Erythroblast (primary cell): Measurements from ENCODE around the gene ZNHIT2.

Experiments
- DNase-seq, 2 experiments: peaks; one replicate each; lab custom pipeline; 2025; lab: John Stamatoyannopoulos, UW
- GATA1 ChIP-seq: IDR thresholded peaks from 2 replicates; pipeline ENCODE4 v1.6.1; 2011; ENCODE audit warnings: low read depth, mild to moderate bottlenecking, control low read depth, low read length, moderate library complexity
- POLR2A ChIP-seq: IDR thresholded peaks from 2 replicates; pipeline ENCODE4 v1.6.1; 2011; ENCODE audit warnings: mild to moderate bottlenecking, low read length

Gene ZNHIT2

DNA sequence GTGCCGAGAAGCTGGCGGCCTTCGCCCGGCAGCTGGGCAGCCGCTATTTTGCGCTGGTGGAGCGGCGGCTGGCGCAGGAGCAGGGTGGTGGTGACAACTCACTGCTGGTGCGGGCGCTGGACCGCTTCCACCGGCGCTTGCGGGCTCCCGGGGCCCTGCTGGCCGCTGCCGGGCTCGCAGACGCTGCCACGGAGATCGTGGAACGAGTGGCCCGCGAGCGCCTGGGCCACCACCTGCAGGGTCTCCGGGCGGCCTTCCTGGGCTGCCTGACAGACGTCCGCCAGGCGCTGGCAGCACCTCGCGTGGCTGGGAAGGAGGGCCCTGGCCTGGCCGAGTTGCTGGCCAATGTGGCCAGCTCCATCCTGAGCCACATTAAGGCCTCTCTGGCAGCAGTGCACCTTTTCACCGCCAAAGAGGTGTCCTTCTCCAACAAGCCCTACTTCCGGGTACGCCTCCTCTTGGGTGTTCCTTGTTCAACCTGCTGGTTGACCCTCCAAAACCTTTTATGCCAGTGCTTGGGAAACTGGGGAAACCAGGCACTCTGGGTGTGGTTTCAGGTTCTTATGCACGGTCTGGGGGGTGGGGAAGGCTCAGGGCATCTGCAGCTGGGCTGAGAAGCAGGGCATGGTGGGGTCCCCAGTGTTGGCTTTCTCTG lies 8.9 kb downstream of the ZNHIT2 start:
- no peak for DNase-seq
- no peak for TF ChIP-seq POLR2A
- no peak for TF ChIP-seq GATA1

DNA sequence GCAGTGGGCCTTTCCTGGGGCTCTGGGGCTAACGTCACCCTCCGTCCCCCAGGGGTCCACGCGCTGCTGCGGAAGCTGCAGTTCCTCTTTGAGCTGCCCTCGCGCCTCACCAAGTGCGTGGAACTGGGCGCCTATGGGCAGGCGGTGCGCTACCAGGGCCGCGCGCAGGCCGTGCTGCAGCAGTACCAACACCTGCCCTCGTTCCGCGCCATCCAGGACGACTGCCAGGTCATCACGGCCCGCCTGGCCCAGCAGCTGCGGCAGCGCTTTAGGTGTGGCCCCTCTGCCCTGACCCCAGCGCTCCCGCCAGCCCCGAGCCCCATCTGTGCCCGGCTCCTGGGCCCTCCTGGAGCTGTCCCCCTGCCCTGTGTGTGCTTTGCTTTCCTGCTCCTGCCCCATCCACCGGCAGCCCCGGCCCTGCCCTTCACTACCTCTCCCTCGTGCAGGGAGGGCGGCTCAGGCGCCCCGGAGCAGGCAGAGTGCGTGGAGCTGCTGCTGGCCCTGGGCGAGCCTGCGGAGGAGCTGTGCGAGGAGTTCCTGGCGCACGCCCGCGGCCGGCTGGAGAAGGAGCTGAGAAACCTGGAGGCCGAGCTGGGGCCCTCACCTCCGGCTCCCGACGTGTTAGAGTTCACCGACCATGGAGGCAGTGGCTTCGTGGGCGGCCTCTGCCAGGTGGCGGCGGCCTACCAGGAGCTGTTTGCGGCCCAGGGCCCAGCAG lies 9.6 kb downstream of the ZNHIT2 start:
- no peak for TF ChIP-seq GATA1
- TF ChIP-seq POLR2A: no peak
- no peak for DNase-seq

- no peak for DNase-seq
- TF ChIP-seq GATA1 (no peak), POLR2A (no peak)
These were observed 10.4 kb downstream of the ZNHIT2 start for GRCh38 chr11:65107078-65107477.

- DNase-seq: no peak
- TF ChIP-seq GATA1: no peak
- no peak for TF ChIP-seq POLR2A
These were observed 12.9 kb downstream of the ZNHIT2 start for GRCh38 chr11:65104628-65105027.

DNA sequence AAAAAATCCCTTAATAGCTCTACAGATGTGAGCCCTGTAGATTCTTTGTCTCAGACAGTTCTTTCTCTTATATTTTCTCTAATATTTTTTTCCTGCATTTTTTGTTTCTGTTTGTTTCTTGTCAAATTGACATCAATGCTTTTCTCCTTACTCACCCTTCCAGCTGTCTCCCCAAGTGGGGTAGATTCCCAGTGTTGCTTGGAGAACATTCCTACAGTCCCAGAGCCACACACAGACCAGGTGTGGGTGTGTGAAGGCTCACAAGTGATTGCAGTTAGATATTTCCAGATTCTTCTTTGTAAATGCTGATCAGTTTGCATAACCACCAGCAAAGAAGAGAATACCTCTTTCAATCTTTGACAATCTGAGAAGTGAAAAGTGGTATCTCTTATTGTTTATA lies 14.0 kb downstream of the ZNHIT2 start:
- no peak for TF ChIP-seq GATA1
- TF ChIP-seq POLR2A: no peak
- DNase-seq: no peak

GRCh38 chr11:65102142-65103095 lies 15.1 kb downstream of the ZNHIT2 start:
- TF ChIP-seq POLR2A (no peak), GATA1 (no peak)
- DNase-seq: no peak

- no peak for DNase-seq
- TF ChIP-seq POLR2A (no peak), GATA1 (no peak)
These were observed 16.7 kb downstream of the ZNHIT2 start for GRCh38 chr11:65100674-65101350.

- no peak for TF ChIP-seq POLR2A
- TF ChIP-seq GATA1: no peak
- DNase-seq: no peak
These were observed 20.6 kb downstream of the ZNHIT2 start for GRCh38 chr11:65096926-65097325.

- TF ChIP-seq POLR2A: peak; percentile 80
- TF ChIP-seq GATA1: no peak
These were observed 21.3 kb downstream of the ZNHIT2 start, which contains the start of gene VPS51 for GRCh38 chr11:65095974-65096806. Gene VPS51, plus strand, starts transcription at chr11:65096214. Its CDS starts 37 bp downstream, at chr11:65096251.

GRCh38 chr11:65095427-65095826 lies 22.1 kb downstream of the ZNHIT2 start:
- no peak for DNase-seq
- no peak for TF ChIP-seq POLR2A
- no peak for TF ChIP-seq GATA1

More at GRCh38 chr11:65095974-65096806, 21.3 kb downstream of the ZNHIT2 start, which contains the start of gene VPS51:
- peak; percentile 97 for DNase-seq

DNA sequence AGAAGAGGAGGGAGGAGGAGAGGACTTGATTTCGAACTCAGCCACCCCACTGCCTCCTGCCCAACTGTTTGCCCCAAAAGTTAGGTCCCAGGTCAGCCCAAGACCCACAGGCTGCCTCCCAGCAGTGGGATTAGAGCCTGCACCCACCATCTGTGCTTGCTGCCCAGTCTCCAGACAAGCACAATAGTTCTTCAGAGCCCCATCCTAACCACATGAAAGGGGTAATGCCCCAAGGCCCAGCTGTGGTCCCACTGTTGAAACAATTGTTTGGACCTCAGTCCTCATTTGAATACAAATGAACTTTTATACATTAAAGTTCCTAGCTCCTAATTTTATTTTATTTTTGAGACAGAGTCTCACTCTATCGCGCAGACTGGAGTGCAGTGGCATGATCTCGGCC lies 26.9 kb downstream of the ZNHIT2 start:
- TF ChIP-seq POLR2A (no peak), GATA1 (no peak)
- no peak for DNase-seq

- TF ChIP-seq POLR2A (no peak), GATA1 (no peak)
- DNase-seq: no peak
These were observed 27.9 kb downstream of the ZNHIT2 start for GRCh38 chr11:65089621-65090020.
